Fibroblast of lung (primary cell): ENCODE results near the gene DLG5. TPM values are rescaled to one million over a fixed set of nuclear protein-coding genes. Genes with fewer than 3 reads are reported as not detected.

Source experiments
- DNase-seq, 2 donors: peaks; one replicate each; pipeline versions ENCODE4 v3.0.0 to v3.0.0-alpha.2; 2010; ENCODE audit warnings: low read depth in 2 of 2
- H2AFZ ChIP-seq: 2 replicates; pipeline ENCODE4 v1.5.1; 2012; ENCODE audit warnings: low read length, control low read depth, inconsistent platforms
- H3K27ac ChIP-seq: 2 replicates; pipeline ENCODE4 v1.5.1; 2011; ENCODE audit warnings: low read length, control low read depth; ENCODE audit not compliant: insufficient read depth
- H3K27me3 ChIP-seq: 2 replicates; pipeline ENCODE4 v1.5.1; 2011; ENCODE audit warnings: mild to moderate bottlenecking, low read length; ENCODE audit not compliant: control insufficient read depth, insufficient read depth
- H3K36me3 ChIP-seq: 2 replicates; pipeline ENCODE4 v1.5.1; 2011; ENCODE audit warnings: low read length; ENCODE audit not compliant: control insufficient read depth, insufficient read depth
- H3K4me1 ChIP-seq: 2 replicates; pipeline ENCODE4 v1.5.1; 2011; ENCODE audit warnings: low read length; ENCODE audit not compliant: control insufficient read depth, insufficient read depth; ENCODE audit errors: extremely low read depth
- H3K4me2 ChIP-seq: 2 replicates; pipeline ENCODE4 v1.5.1; 2011; ENCODE audit warnings: low read length, control low read depth; ENCODE audit not compliant: insufficient read depth; ENCODE audit errors: extremely low read depth
- H3K4me3 ChIP-seq, 4 experiments: fragments of 200-600 bp in 1 of 4; sonication (generic) in 1 of 4; replicated peaks in 1 of 4; 2 replicates each; pipeline ENCODE4 v1.5.1; 2011 to 2016; ENCODE audit warnings: low read length in 4 of 4, low read depth in 3 of 4, mild to moderate bottlenecking in 3 of 4, control low read depth in 2 of 4, inconsistent platforms in 1 of 4, mixed read lengths in 1 of 4; ENCODE audit not compliant: insufficient read depth in 1 of 4; ENCODE audit errors: control extremely low read depth in 1 of 4
- H3K79me2 ChIP-seq: 2 replicates; pipeline ENCODE4 v1.5.1; 2012; ENCODE audit warnings: mild to moderate bottlenecking, low read length, inconsistent platforms; ENCODE audit not compliant: control insufficient read depth, insufficient read depth
- H3K9ac ChIP-seq: 2 replicates; pipeline ENCODE4 v1.5.1; 2011; ENCODE audit warnings: mild to moderate bottlenecking, low read length, control low read depth; ENCODE audit not compliant: insufficient read depth
- H3K9me3 ChIP-seq: 2 replicates; pipeline ENCODE4 v1.5.1; 2012; ENCODE audit warnings: low read depth, low read length; ENCODE audit not compliant: control insufficient read depth, insufficient read depth
- H4K20me1 ChIP-seq: 2 replicates; pipeline ENCODE4 v1.5.1; 2011; ENCODE audit warnings: low read length; ENCODE audit not compliant: control insufficient read depth, insufficient read depth; ENCODE audit errors: extremely low read depth
- CTCF ChIP-seq, 2 donors: IDR thresholded peaks in 1 of 2; conservative IDR thresholded peaks in 1 of 2; 1 replicate in 1 of 2; 2 replicates in 1 of 2; pipeline ENCODE4 v1.5.1; 2011 to 2012; ENCODE audit warnings: low read length in 2 of 2, control low read depth in 1 of 2, inconsistent platforms in 1 of 2, low read depth in 1 of 2, mild to moderate bottlenecking in 1 of 2
- EZH2 ChIP-seq: IDR thresholded peaks from 2 replicates; pipeline ENCODE4 v1.5.1; 2012; ENCODE audit warnings: low read length, control low read depth, mild to moderate bottlenecking; ENCODE audit errors: missing control alignments
- polyA plus RNA-seq, 2 donors: library from polyadenylated mRNA; depleted of rRNA in 1 of 2; stranded (reverse) in 1 of 2; unstranded in 1 of 2; fragments of >200 nt; gene quantifications; 2 replicates each; pipeline ENCODE4 v1.2.1, GENCODE V29; 2011 to 2012; ENCODE audit warnings: missing spikeins in 1 of 2
- total RNA-seq: library from RNA; depleted of rRNA; stranded (reverse); fragments of >200 nt; gene quantifications from 2 replicates; pipeline ENCODE4 v1.2.1, GENCODE V29; 2014

Gene DLG5
- total and polyA plus RNA-seq, 2 donors (not counting 1 experiment from before 2014, with no cell fraction given), result 15.3 to 40.8 TPM

GRCh38 chr10:77899080-77899477 is 27.5 kb downstream of the DLG5 start:
- no peak for TF ChIP-seq CTCF (conservative IDR thresholded peaks at IDR 0.05 in 1 of 2, IDR thresholded peaks at IDR 0.05 in 1 of 2; ENCODE audit: low read depth in 1 of 2, low read length in 2 of 2)
- peaks cover 29% of the 10 kb centered on the region for H3K79me2 ChIP-seq
- H3K4me1 ChIP-seq, result peaks cover 6% of the 10 kb centered on the region
- H3K4me3 ChIP-seq, result no peak overlapping the region
- no peaks in the 10 kb centered on the region for H3K9me3 ChIP-seq
- no peak overlapping the region for H3K9ac ChIP-seq
- H3K4me2 ChIP-seq, result peak overlapping the region; percentile 27
- H3K36me3 ChIP-seq, result no peaks in the 10 kb centered on the region
- H3K27ac ChIP-seq, result no peak overlapping the region
- no peak overlapping the region for H2AFZ ChIP-seq
- DNase-seq, result peak; percentile 57 to 65
- no peaks in the 10 kb centered on the region for H3K27me3 ChIP-seq
- H4K20me1 ChIP-seq, result peaks cover 2% of the 10 kb centered on the region

- Histone ChIP-seq H3K27ac (no peak overlapping the region), H2AFZ (no peak overlapping the region), H3K79me2 (peaks cover 30% of the 10 kb centered on the region), H3K4me3 (no peak overlapping the region), H3K4me1 (peaks cover 6% of the 10 kb centered on the region), H3K27me3 (no peaks in the 10 kb centered on the region), H3K9ac (no peak overlapping the region), H3K4me2 (peak overlapping the region; percentile 27), H3K36me3 (no peaks in the 10 kb centered on the region), H4K20me1 (peaks cover 2% of the 10 kb centered on the region), H3K9me3 (no peaks in the 10 kb centered on the region)
- TF ChIP-seq EZH2 (no peak), CTCF (conservative IDR thresholded peaks at IDR 0.05 in 1 of 2, IDR thresholded peaks at IDR 0.05 in 1 of 2; ENCODE audit: low read depth in 1 of 2, low read length in 2 of 2) (no peak)
- DNase-seq, result no peak
Observed at GRCh38 chr10:77898323-77899079, 28.1 kb downstream of the DLG5 start.

- DNase-seq, result no peak
- peaks cover 6% of the 10 kb centered on the region for H3K4me1 ChIP-seq
Observed at GRCh38 chr10:77896058-77896457, 30.5 kb downstream of the DLG5 start.

More at GRCh38 chr10:77896058-77896457, 30.5 kb downstream of the DLG5 start:
- peaks cover 34% of the 10 kb centered on the region for H3K79me2 ChIP-seq
- H3K36me3 ChIP-seq, result no peaks in the 10 kb centered on the region
- H3K4me3 ChIP-seq, result no peak overlapping the region
- no peak for TF ChIP-seq CTCF (conservative IDR thresholded peaks at IDR 0.05 in 1 of 2, IDR thresholded peaks at IDR 0.05 in 1 of 2; ENCODE audit: low read depth in 1 of 2, low read length in 2 of 2)
- TF ChIP-seq EZH2, result no peak
- H3K27ac ChIP-seq, result no peak overlapping the region
- H3K9me3 ChIP-seq, result no peaks in the 10 kb centered on the region
- no peak overlapping the region for H3K9ac ChIP-seq
- peaks cover 4% of the 10 kb centered on the region for H4K20me1 ChIP-seq
- no peak overlapping the region for H3K4me2 ChIP-seq
- H3K27me3 ChIP-seq, result no peaks in the 10 kb centered on the region
- H2AFZ ChIP-seq, result no peak overlapping the region
